CD4-positive, alpha-beta T cell (primary cell): ENCODE results near the gene PCDH9. TPM values are rescaled to one million over a fixed set of nuclear protein-coding genes. Genes with fewer than 3 reads are reported as not detected.

Experiments used
- ATAC-seq: fragments of 200-7000 bp; cut with Tn5 transposase; one replicate; pipeline ENCODE4 v1.10.0; 2022; ENCODE audit warnings: mild to moderate bottlenecking; ENCODE audit not compliant: poor library complexity
- CTCF ChIA-PET: fragments of 350-600 bp; sonication (Branson Sonifier 250); formaldehyde crosslinking; loops from one replicate; lab custom pipeline; 2021; ENCODE audit warnings: antibody characterized with exemption, inconsistent platforms; lab: Charles Lee
- POLR2A ChIA-PET: fragments of 350-600 bp; sonication (Branson Sonifier 250); formaldehyde crosslinking; loops from one replicate; lab custom pipeline; 2021; ENCODE audit warnings: antibody characterized with exemption, inconsistent platforms; lab: Charles Lee
- DNase-seq, 14 experiments: peaks; one replicate each; pipeline ENCODE4 v3.0.0-alpha.2; 2013 to 2020; ENCODE audit warnings: mixed read lengths in 2 of 14
- H3K27ac ChIP-seq, 2 donors: one replicate each; pipeline versions ENCODE4 v1.5.1 to v1.7.0; 2013; ENCODE audit warnings: low read length in 2 of 2, low read depth in 1 of 2, mild to moderate bottlenecking in 1 of 2
- H3K27me3 ChIP-seq, 2 experiments: 1 replicate in 1 of 2; 2 replicates in 1 of 2; pipeline versions ENCODE4 v1.6.1 to v1.7.0; 2013; ENCODE audit warnings: low read length in 2 of 2, control low read depth in 1 of 2, mild to moderate bottlenecking in 1 of 2, moderate library complexity in 1 of 2; ENCODE audit not compliant: insufficient read depth in 2 of 2, control insufficient read depth in 1 of 2
- H3K36me3 ChIP-seq: one replicate; pipeline ENCODE4 v1.6.1; 2013; ENCODE audit warnings: low read length, control low read depth; ENCODE audit not compliant: insufficient read depth
- H3K4me1 ChIP-seq: one replicate; pipeline ENCODE4 v1.6.1; 2013; ENCODE audit warnings: low read length, control low read depth; ENCODE audit not compliant: insufficient read depth
- H3K4me3 ChIP-seq: one replicate; pipeline ENCODE4 v1.5.1; 2013; ENCODE audit warnings: mild to moderate bottlenecking, low read length, moderate library complexity
- H3K9me3 ChIP-seq, 2 experiments: 1 replicate in 1 of 2; 2 replicates in 1 of 2; pipeline versions ENCODE4 v1.6.1 to v1.7.0; 2013; ENCODE audit warnings: low read length in 2 of 2, mild to moderate bottlenecking in 2 of 2, control low read depth in 1 of 2, moderate library complexity in 1 of 2; ENCODE audit not compliant: control insufficient read depth in 1 of 2, insufficient read depth in 1 of 2
- H3K27ac Mint-ChIP-seq: one replicate; pipeline ENCODE4 v1.8.0; 2020; ENCODE audit warnings: mixed read lengths
- H3K27me3 Mint-ChIP-seq: one replicate; pipeline ENCODE4 v1.8.0; 2021; ENCODE audit warnings: mixed read lengths
- H3K36me3 Mint-ChIP-seq: one replicate; pipeline ENCODE4 v1.8.0; 2021; ENCODE audit warnings: low read depth, mixed read lengths
- H3K4me1 Mint-ChIP-seq: one replicate; pipeline ENCODE4 v1.8.0; 2021; ENCODE audit warnings: low read depth, mixed read lengths
- H3K4me3 Mint-ChIP-seq: one replicate; pipeline ENCODE4 v1.8.0; 2020; ENCODE audit warnings: mild to moderate bottlenecking, mixed read lengths
- H3K9me3 Mint-ChIP-seq: one replicate; pipeline ENCODE4 v1.8.0; 2020; ENCODE audit warnings: mixed read lengths
- intact Hi-C, 2 experiments: fragments of 100-400 bp; cut with DNase I in 1 of 2; cut with micrococcal nuclease in 1 of 2; formaldehyde crosslinking; loops; one replicate each; pipeline versions ENCODE4 v1.15.1 to v1.9.0; 2023 to 2025; cut with DNase I, micrococcal nuclease
- total RNA-seq, 174 experiments: library from RNA in 2 of 174; stranded (reverse) in 2 of 174; gene quantifications; one replicate each; pipeline ENCODE4 v1.2.3 and lab custom pipeline; 2021 to 2026
- TF ChIP-seq, protein P1 (sequence below): fragments of 200-600 bp; IDR thresholded peaks from one replicate; pipeline ENCODE4 v1.8.0; 2022; ENCODE audit warnings: antibody characterized with exemption, mild to moderate bottlenecking

Gene PCDH9
- total RNA-seq, 2 experiments from 2014 or later: 0.08 to 0.19 TPM

DNA sequence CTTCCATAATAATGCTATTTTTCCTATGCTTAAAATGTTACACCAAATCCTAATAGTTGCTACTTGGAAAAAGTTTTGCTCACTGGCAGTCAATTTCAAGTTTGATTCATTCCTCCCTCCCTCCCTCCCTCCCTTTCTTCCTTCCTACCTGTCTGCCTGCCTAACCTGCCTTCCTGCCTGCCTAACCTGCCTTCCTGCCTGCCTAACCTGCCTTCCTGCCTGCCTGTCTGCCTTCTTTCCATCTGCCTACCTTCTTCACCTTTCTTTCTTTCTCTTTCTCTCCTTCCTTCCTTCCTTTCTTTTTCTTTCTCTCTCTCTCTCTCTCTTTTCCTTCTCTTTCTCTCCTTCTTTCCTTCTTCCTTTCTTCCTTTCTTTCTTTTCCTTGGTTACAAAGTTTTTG is 418.7 kb downstream of the PCDH9 start:
- no peak overlapping the region for H3K27ac ChIP-seq
- no peaks in the 10 kb centered on the region for H3K36me3 ChIP-seq
- H3K27me3 ChIP-seq: no peaks in the 10 kb centered on the region
- H3K4me1 Mint-ChIP-seq: no peaks in the 10 kb centered on the region
- CTCF ChIA-PET: no interaction called here
- no peak overlapping the region for H3K4me3 ChIP-seq
- H3K4me1 ChIP-seq: no peaks in the 10 kb centered on the region
- peaks cover 4% of the 10 kb centered on the region for H3K9me3 Mint-ChIP-seq
- H3K9me3 ChIP-seq: peaks cover 0 to 5% of the 10 kb centered on the region in 2 experiments
- POLR2A ChIA-PET: no interaction called here
- no peak overlapping the region for H3K27ac Mint-ChIP-seq
- no peaks in the 10 kb centered on the region for H3K36me3 Mint-ChIP-seq
- no peak for DNase-seq
- H3K27me3 Mint-ChIP-seq: no peaks in the 10 kb centered on the region
- intact Hi-C loops: no loop called here
- TF ChIP-seq, protein P1, sequence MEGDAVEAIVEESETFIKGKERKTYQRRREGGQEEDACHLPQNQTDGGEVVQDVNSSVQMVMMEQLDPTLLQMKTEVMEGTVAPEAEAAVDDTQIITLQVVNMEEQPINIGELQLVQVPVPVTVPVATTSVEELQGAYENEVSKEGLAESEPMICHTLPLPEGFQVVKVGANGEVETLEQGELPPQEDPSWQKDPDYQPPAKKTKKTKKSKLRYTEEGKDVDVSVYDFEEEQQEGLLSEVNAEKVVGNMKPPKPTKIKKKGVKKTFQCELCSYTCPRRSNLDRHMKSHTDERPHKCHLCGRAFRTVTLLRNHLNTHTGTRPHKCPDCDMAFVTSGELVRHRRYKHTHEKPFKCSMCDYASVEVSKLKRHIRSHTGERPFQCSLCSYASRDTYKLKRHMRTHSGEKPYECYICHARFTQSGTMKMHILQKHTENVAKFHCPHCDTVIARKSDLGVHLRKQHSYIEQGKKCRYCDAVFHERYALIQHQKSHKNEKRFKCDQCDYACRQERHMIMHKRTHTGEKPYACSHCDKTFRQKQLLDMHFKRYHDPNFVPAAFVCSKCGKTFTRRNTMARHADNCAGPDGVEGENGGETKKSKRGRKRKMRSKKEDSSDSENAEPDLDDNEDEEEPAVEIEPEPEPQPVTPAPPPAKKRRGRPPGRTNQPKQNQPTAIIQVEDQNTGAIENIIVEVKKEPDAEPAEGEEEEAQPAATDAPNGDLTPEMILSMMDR: no peak
- ATAC-seq: no peak
- H3K4me3 Mint-ChIP-seq: no peak overlapping the region

DNA sequence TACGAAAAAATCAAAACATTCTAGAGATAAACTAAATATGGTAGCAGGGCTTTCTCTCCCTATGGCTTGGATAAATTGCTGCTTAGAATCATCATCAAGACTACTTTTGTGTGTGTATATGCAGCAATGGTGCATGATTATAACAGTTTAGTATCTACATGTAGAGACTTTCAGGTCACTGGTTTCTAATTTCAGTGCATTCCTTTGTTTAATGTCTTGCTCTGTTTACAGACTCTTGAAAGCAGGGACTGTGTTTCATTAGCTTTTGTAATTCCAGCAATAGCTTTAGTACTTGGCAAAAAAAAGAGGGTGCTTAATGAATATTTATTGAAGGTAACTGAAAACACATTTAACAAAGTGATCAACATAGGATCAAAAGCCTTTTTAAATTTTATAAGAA is 420.7 kb downstream of the PCDH9 start:
- Histone ChIP-seq H3K4me3 (no peak overlapping the region), H3K9me3 (peaks cover 0 to 5% of the 10 kb centered on the region in 2 experiments), H3K27me3 (no peaks in the 10 kb centered on the region), H3K4me1 (no peaks in the 10 kb centered on the region), H3K27ac (no peak overlapping the region), H3K36me3 (no peaks in the 10 kb centered on the region)
- Mint-ChIP-seq H3K27me3 (no peaks in the 10 kb centered on the region), H3K4me1 (no peaks in the 10 kb centered on the region), H3K27ac (no peak overlapping the region), H3K36me3 (no peaks in the 10 kb centered on the region), H3K9me3 (peaks cover 2% of the 10 kb centered on the region), H3K4me3 (no peak overlapping the region)
- ATAC-seq (no peak), DNase-seq (no peak)
- ChIA-PET POLR2A (no interaction called here), CTCF (no interaction called here)
- intact Hi-C loops: no loop called here
- TF ChIP-seq, protein P1: no peak

DNA sequence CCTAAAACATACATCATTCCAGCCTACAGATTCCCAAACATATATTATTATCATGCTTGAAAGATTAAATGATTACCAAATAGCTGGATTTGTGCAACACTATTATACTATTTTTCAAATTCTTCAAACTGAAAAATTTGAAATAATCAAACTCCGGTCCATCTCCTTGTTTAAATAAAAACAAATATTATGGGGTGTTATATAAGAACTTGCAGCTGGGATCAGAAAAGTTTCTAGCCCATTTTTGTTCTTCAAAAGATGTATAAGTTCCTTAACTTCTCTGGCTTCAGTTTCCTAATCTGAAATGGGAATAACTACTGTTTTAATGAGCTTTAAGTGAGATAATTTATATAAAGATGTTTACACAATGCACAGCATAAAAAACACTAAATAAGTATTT is 422.9 kb downstream of the PCDH9 start:
- Histone ChIP-seq H3K36me3 (no peaks in the 10 kb centered on the region), H3K27me3 (no peaks in the 10 kb centered on the region), H3K9me3 (peaks cover 0 to 5% of the 10 kb centered on the region in 2 experiments), H3K4me1 (no peaks in the 10 kb centered on the region), H3K4me3 (no peak overlapping the region), H3K27ac (no peak overlapping the region)
- Mint-ChIP-seq H3K4me1 (no peaks in the 10 kb centered on the region), H3K27ac (no peak overlapping the region), H3K9me3 (no peaks in the 10 kb centered on the region), H3K4me3 (no peak overlapping the region), H3K36me3 (no peaks in the 10 kb centered on the region), H3K27me3 (no peaks in the 10 kb centered on the region)
- ChIA-PET POLR2A (no interaction called here), CTCF (no interaction called here)
- ATAC-seq (no peak), DNase-seq (no peak)
- intact Hi-C loops: no loop called here
- TF ChIP-seq, protein P1: no peak
